Osteocyte (in vitro differentiated cells): ENCODE results near the gene HMGCR. TPM values are rescaled to one million over a fixed set of nuclear protein-coding genes. Genes with fewer than 3 reads are reported as not detected.

Experiments used
- DNase-seq: peaks from one replicate; pipeline ENCODE4 v3.0.0; 2021; ENCODE audit warnings: mixed read lengths; ENCODE audit not compliant: unreplicated experiment; ENCODE audit errors: extremely low spot score
- H3K27ac Mint-ChIP-seq: one replicate; pipeline ENCODE4 v1.8.0; 2021; ENCODE audit warnings: mild to moderate bottlenecking, mixed read lengths; ENCODE audit not compliant: unreplicated experiment
- H3K27me3 Mint-ChIP-seq: one replicate; pipeline ENCODE4 v1.8.0; 2021; ENCODE audit warnings: mixed read lengths; ENCODE audit not compliant: unreplicated experiment
- H3K36me3 Mint-ChIP-seq: one replicate; pipeline ENCODE4 v1.8.0; 2021; ENCODE audit warnings: mixed read lengths; ENCODE audit not compliant: unreplicated experiment
- H3K4me1 Mint-ChIP-seq: one replicate; pipeline ENCODE4 v1.8.0; 2021; ENCODE audit warnings: mixed read lengths; ENCODE audit not compliant: unreplicated experiment
- H3K4me3 Mint-ChIP-seq: one replicate; pipeline ENCODE4 v1.8.0; 2021; ENCODE audit warnings: mild to moderate bottlenecking, moderate library complexity, mixed read lengths; ENCODE audit not compliant: unreplicated experiment
- H3K9me3 Mint-ChIP-seq: one replicate; pipeline ENCODE4 v1.8.0; 2021; ENCODE audit warnings: mixed read lengths; ENCODE audit not compliant: unreplicated experiment
- total RNA-seq: library from RNA; stranded (reverse); gene quantifications from 2 replicates; pipeline ENCODE4 v1.2.1, GENCODE V29; 2021
- TF ChIP-seq, protein P1 (sequence below): fragments of 200-600 bp; sonication (generic); IDR thresholded peaks from 2 replicates; pipeline ENCODE4 v1.5.0; 2021; ENCODE audit warnings: antibody characterized with exemption, mild to moderate bottlenecking, moderate library complexity

The HMGCR gene
- total RNA-seq, 1 donor from 2014 or later: 44.7 TPM

- H3K27me3 Mint-ChIP-seq: no peaks in the 10 kb centered on the region
- no peak for DNase-seq
- H3K4me3 Mint-ChIP-seq: no peak overlapping the region
- H3K9me3 Mint-ChIP-seq: no peaks in the 10 kb centered on the region
- no peaks in the 10 kb centered on the region for H3K4me1 Mint-ChIP-seq
- no peak overlapping the region for H3K27ac Mint-ChIP-seq
- peaks cover 25% of the 10 kb centered on the region for H3K36me3 Mint-ChIP-seq
- TF ChIP-seq, protein P1, sequence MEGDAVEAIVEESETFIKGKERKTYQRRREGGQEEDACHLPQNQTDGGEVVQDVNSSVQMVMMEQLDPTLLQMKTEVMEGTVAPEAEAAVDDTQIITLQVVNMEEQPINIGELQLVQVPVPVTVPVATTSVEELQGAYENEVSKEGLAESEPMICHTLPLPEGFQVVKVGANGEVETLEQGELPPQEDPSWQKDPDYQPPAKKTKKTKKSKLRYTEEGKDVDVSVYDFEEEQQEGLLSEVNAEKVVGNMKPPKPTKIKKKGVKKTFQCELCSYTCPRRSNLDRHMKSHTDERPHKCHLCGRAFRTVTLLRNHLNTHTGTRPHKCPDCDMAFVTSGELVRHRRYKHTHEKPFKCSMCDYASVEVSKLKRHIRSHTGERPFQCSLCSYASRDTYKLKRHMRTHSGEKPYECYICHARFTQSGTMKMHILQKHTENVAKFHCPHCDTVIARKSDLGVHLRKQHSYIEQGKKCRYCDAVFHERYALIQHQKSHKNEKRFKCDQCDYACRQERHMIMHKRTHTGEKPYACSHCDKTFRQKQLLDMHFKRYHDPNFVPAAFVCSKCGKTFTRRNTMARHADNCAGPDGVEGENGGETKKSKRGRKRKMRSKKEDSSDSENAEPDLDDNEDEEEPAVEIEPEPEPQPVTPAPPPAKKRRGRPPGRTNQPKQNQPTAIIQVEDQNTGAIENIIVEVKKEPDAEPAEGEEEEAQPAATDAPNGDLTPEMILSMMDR: no peak
These were observed 68.3 kb downstream of the HMGCR start for GRCh38 chr5:75405296-75405695.

Other genes with a start within 250 kb of the HMGCR start
- 0.13 and 0.18 TPM in 2 replicates for gene ANKRD31, start 100.3 kb upstream of the HMGCR start, total RNA-seq
- 33.1 and 36.5 TPM in 2 replicates for gene CERT1, start 174.4 kb downstream of the HMGCR start, total RNA-seq
- 28.9 and 32.7 TPM in 2 replicates for gene POLK, start 174.7 kb downstream of the HMGCR start, total RNA-seq